Activated CD8-positive, alpha-beta T cell treated with anti-CD3 and anti-CD28 coated beads, Interleukin-2, amount 10 ng/mL, durations not matched to agents 7 days and 5 days (primary cell): ENCODE data around the gene DCTPP1. TPM values are rescaled to one million over a fixed set of nuclear protein-coding genes. Genes with fewer than 3 reads are reported as not detected.
A peak's percentile ranks its signal among the peaks of the same experiment; 100 is the strongest.

Experiments used
- ATAC-seq: fragments of 150-1000 bp; cut with Tn5 transposase; one replicate; pipeline ENCODE4 v1.10.0; 2021; ENCODE audit warnings: moderate library complexity
- CTCF ChIA-PET: fragments of 350-600 bp; sonication (Branson Sonifier 250); formaldehyde crosslinking; loops from one replicate; lab custom pipeline; 2021; ENCODE audit warnings: antibody characterized with exemption; lab: Charles Lee
- POLR2A ChIA-PET: fragments of 350-600 bp; sonication (Branson Sonifier 250); formaldehyde crosslinking; loops from one replicate; lab custom pipeline; 2021; ENCODE audit warnings: antibody characterized with exemption; lab: Charles Lee
- DNase-seq: peaks from one replicate; pipeline ENCODE4 v3.0.0-alpha.2; 2020
- H3K27ac Mint-ChIP-seq: one replicate; pipeline ENCODE4 v1.8.0; 2021; ENCODE audit warnings: mild to moderate bottlenecking, mixed read lengths
- H3K27me3 Mint-ChIP-seq: one replicate; pipeline ENCODE4 v1.8.0; 2021; ENCODE audit warnings: low read depth, mixed read lengths
- H3K36me3 Mint-ChIP-seq: one replicate; pipeline ENCODE4 v1.8.0; 2021; ENCODE audit warnings: low read depth, mixed read lengths
- H3K4me1 Mint-ChIP-seq: one replicate; pipeline ENCODE4 v1.8.0; 2021; ENCODE audit warnings: low read depth, mixed read lengths
- H3K4me3 Mint-ChIP-seq: one replicate; pipeline ENCODE4 v1.8.0; 2021; ENCODE audit warnings: mild to moderate bottlenecking, mixed read lengths
- H3K9me3 Mint-ChIP-seq: one replicate; pipeline ENCODE4 v1.8.0; 2022; ENCODE audit warnings: mixed read lengths; ENCODE audit not compliant: insufficient read depth
- total RNA-seq, 2 experiments: library from RNA; stranded (reverse); gene quantifications; one replicate each; pipeline ENCODE4 v1.2.3, GENCODE V29; 2021

DCTPP1 gene
- total RNA-seq, 2 experiments from 2014 or later = 87.3 to 92.8 TPM

- POLR2A ChIA-PET = no interaction called here
These were observed 15.7 kb downstream of the DCTPP1 start for GRCh38 chr16:30414159-30414558.

GRCh38 chr16:30413112-30413806, 16.6 kb downstream of the DCTPP1 start:
- H3K9me3 Mint-ChIP-seq = no peaks in the 10 kb centered on the region
- CTCF ChIA-PET = interaction anchor here (1.4 to 1.8 kb wide), 2 partner anchors 17 to 72 kb away, joined by 3 to 4 read pairs; partner anchors contain the start of gene DCTPP1
- H3K4me3 Mint-ChIP-seq = no peak overlapping the region
- peaks cover 24% of the 10 kb centered on the region for H3K36me3 Mint-ChIP-seq
- no peaks in the 10 kb centered on the region for H3K27me3 Mint-ChIP-seq
- H3K4me1 Mint-ChIP-seq = peaks cover 41% of the 10 kb centered on the region
- no peak overlapping the region for H3K27ac Mint-ChIP-seq
- POLR2A ChIA-PET = no interaction called here
- no peak for ATAC-seq
- no peak for DNase-seq

More at GRCh38 chr16:30414159-30414558, 15.7 kb downstream of the DCTPP1 start:
- Mint-ChIP-seq H3K27me3 (no peaks in the 10 kb centered on the region), H3K4me3 (no peak overlapping the region), H3K9me3 (no peaks in the 10 kb centered on the region), H3K4me1 (peaks cover 41% of the 10 kb centered on the region), H3K36me3 (peaks cover 31% of the 10 kb centered on the region), H3K27ac (no peak overlapping the region)
- CTCF ChIA-PET = interaction anchor here (1.4 to 1.8 kb wide), 3 partner anchors 16 to 271 kb away, joined by 3 to 4 read pairs (median 3); partner anchors contain the start of gene DCTPP1
- ATAC-seq = no peak
- DNase-seq = no peak

GRCh38 chr16:30409125-30410060, 20.4 kb downstream of the DCTPP1 start:
- Mint-ChIP-seq H3K27me3 (no peaks in the 10 kb centered on the region), H3K27ac (peak overlapping the region; percentile 30), H3K36me3 (peaks cover 13% of the 10 kb centered on the region), H3K4me1 (peaks cover 36% of the 10 kb centered on the region), H3K9me3 (no peaks in the 10 kb centered on the region), H3K4me3 (no peak overlapping the region)
- peak; percentile 64 for ATAC-seq
- DNase-seq = peak; percentile 94
- CTCF ChIA-PET = interaction anchor here (0.6 to 4.6 kb wide), 33 partner anchors 8 to 333 kb away, joined by 3 to 79 read pairs (median 4); partner anchors contain the start of genes CD2BP2, DCTPP1, PPP4C and SEPTIN1
- POLR2A ChIA-PET = interaction anchor here (0.6 to 1.5 kb wide), 6 partner anchors 9 to 330 kb away, joined by 3 to 10 read pairs (median 3); partner anchors contain the start of gene SEPTIN1

- no peaks in the 10 kb centered on the region for H3K9me3 Mint-ChIP-seq
- DNase-seq = no peak
- POLR2A ChIA-PET = interaction anchor here (0.6 to 2.2 kb wide), 11 partner anchors 8 to 349 kb away, joined by 3 to 17 read pairs (median 5); partner anchors contain the start of gene SEPTIN1
- peaks cover 36% of the 10 kb centered on the region for H3K4me1 Mint-ChIP-seq
- H3K36me3 Mint-ChIP-seq = peaks cover 7% of the 10 kb centered on the region
- H3K27me3 Mint-ChIP-seq = peaks cover 9% of the 10 kb centered on the region
- no peak for ATAC-seq
- H3K4me3 Mint-ChIP-seq = peak overlapping the region; percentile 83
- CTCF ChIA-PET = interaction anchor here (0.7 to 4.6 kb wide), 19 partner anchors 10 to 316 kb away, joined by 3 to 79 read pairs (median 6); partner anchors contain the start of genes SEPTIN1, TBC1D10B, TBX6 and ZNF48
- peak overlapping the region; percentile 67 for H3K27ac Mint-ChIP-seq
These were observed 21.9 kb downstream of the DCTPP1 start for GRCh38 chr16:30407804-30408534.

- peak within 1 kb of the TSS; percentile 83 for H3K4me3 Mint-ChIP-seq
- peak; percentile 93 for DNase-seq
- POLR2A ChIA-PET = interaction anchor here (0.6 to 2.2 kb wide), 12 partner anchors 9 to 348 kb away, joined by 3 to 17 read pairs (median 5); partner anchors contain the start of gene SEPTIN1
- CTCF ChIA-PET = interaction anchor here (0.9 to 4.6 kb wide), 14 partner anchors 11 to 315 kb away, joined by 3 to 79 read pairs (median 6); partner anchors contain the start of genes DCTPP1, SEPTIN1, TBC1D10B and TBX6
- peaks cover 11% of the 10 kb centered on the region for H3K27me3 Mint-ChIP-seq
- peaks cover 4% of the 10 kb centered on the region for H3K36me3 Mint-ChIP-seq
- peaks cover 29% of the 10 kb centered on the region for H3K4me1 Mint-ChIP-seq
- H3K9me3 Mint-ChIP-seq = no peaks in the 10 kb centered on the region
- ATAC-seq = peak; percentile 91
- H3K27ac Mint-ChIP-seq = peak within 1 kb of the TSS; percentile 91
These were observed 22.6 kb downstream of the DCTPP1 start, which contains the start of gene ZNF771 for GRCh38 chr16:30407102-30407803. TSS of gene ZNF771 (plus strand) at chr16:30407606. CDS start at chr16:30408054, 448 bp downstream.

- H3K4me1 Mint-ChIP-seq = peaks cover 25% of the 10 kb centered on the region
- H3K9me3 Mint-ChIP-seq = no peaks in the 10 kb centered on the region
- H3K4me3 Mint-ChIP-seq = peak overlapping the region; percentile 83
- POLR2A ChIA-PET = interaction anchor here (0.9 to 2.2 kb wide), 9 partner anchors 8 to 129 kb away, joined by 3 to 17 read pairs (median 5); partner anchors contain the start of gene SEPTIN1
- DNase-seq (no peak), ATAC-seq (peak; percentile 35)
- peak overlapping the region; percentile 91 for H3K27ac Mint-ChIP-seq
- peaks cover 12% of the 10 kb centered on the region for H3K27me3 Mint-ChIP-seq
- CTCF ChIA-PET = interaction anchor here (1.0 to 4.6 kb wide), 13 partner anchors 11 to 315 kb away, joined by 3 to 79 read pairs (median 6); partner anchors contain the start of genes DCTPP1, SEPTIN1, TBC1D10B and TBX6
- no peaks in the 10 kb centered on the region for H3K36me3 Mint-ChIP-seq
These were observed 23.1 kb downstream of the DCTPP1 start for GRCh38 chr16:30406795-30407101.

- H3K4me1 Mint-ChIP-seq = peaks cover 47% of the 10 kb centered on the region
These were observed 27.9 kb downstream of the DCTPP1 start for GRCh38 chr16:30401768-30402425.

GRCh38 chr16:30399435-30400186, 30.2 kb downstream of the DCTPP1 start:
- ChIA-PET CTCF (interaction anchor here (0.7 to 8.9 kb wide), 4 partner anchors 9 to 216 kb away, joined by 3 to 79 read pairs (median 4); partner anchors contain the start of genes SEPTIN1 and ZNF771), POLR2A (interaction anchor here (0.6 to 2.2 kb wide), 4 partner anchors 8 to 46 kb away, joined by 3 to 9 read pairs (median 6); partner anchors contain the start of genes SEPTIN1 and ZNF771)
- Mint-ChIP-seq H3K27me3 (peaks cover 15% of the 10 kb centered on the region), H3K27ac (peak overlapping the region; percentile 82), H3K4me1 (peaks cover 56% of the 10 kb centered on the region), H3K9me3 (no peaks in the 10 kb centered on the region), H3K36me3 (peaks cover 31% of the 10 kb centered on the region), H3K4me3 (peak overlapping the region; percentile 85)
- ATAC-seq = no peak
- DNase-seq = no peak

More at GRCh38 chr16:30401768-30402425, 27.9 kb downstream of the DCTPP1 start:
- Mint-ChIP-seq H3K9me3 (no peaks in the 10 kb centered on the region), H3K27ac (no peak overlapping the region), H3K36me3 (peaks cover 25% of the 10 kb centered on the region), H3K4me3 (peak overlapping the region; percentile 3), H3K27me3 (peaks cover 15% of the 10 kb centered on the region)
- POLR2A ChIA-PET = no interaction called here
- CTCF ChIA-PET = interaction anchor here (0.9 kb wide), 1 partner anchor 28 kb away, joined by 3 read pairs; the partner anchor contains the start of gene DCTPP1
- DNase-seq (no peak), ATAC-seq (no peak)
